Measurements from ENCODE around the gene STPG3.
A peak's percentile ranks its signal among the peaks of the same experiment; 100 is the strongest.

Gene STPG3

DNA sequence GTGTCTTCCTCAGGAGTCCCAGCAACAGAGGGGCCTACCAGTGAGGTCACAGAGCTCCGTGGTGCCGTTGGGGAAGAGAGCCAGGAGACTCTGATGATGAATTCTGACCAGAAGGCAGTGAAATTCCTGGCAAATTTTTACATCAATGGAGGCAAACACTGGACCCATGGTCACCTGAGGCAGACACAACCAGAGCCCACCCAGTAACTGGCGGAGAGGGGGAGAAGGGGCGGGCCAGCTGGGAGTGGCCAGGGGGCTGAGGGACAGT is at the start of gene STPG3:
STPG3 (plus strand) TSS at position 93 of the 268 bp plus-strand sequence; CDS start at position 94, 1 bp downstream.
- DNase-seq (ENCODE audit: low read depth) = no peak
- H3K4me3 ChIP-seq (ENCODE audit: low read depth, low read length) = no peak within 1 kb of the TSS

GRCh38 chr9:137202966-137203365 is 48.1 kb upstream of the STPG3 start:
- no peak for DNase-seq (ENCODE audit: low read depth)
- H3K4me3 ChIP-seq (ENCODE audit: low read depth, low read length) = no peak overlapping the region

- DNase-seq (ENCODE audit: low read depth) = no peak
These were observed 46.4 kb upstream of the STPG3 start for GRCh38 chr9:137204731-137205125.

GRCh38 chr9:137205126-137206069 is 45.7 kb upstream of the STPG3 start, which contains the start of the genes NDOR1 and TMEM203:
Gene NDOR1 (plus strand): TSS chr9:137205700. CDS start chr9:137205778, 78 bp downstream.
Gene TMEM203 (minus strand): TSS chr9:137205648. CDS start chr9:137205414, 234 bp downstream.
- peak within 1 kb of the TSS; percentile 93 for H3K4me3 ChIP-seq (ENCODE audit: low read depth, low read length)
- DNase-seq (ENCODE audit: low read depth) = peak; percentile 32

More at GRCh38 chr9:137204731-137205125, 46.4 kb upstream of the STPG3 start:
- peak overlapping the region; percentile 93 for H3K4me3 ChIP-seq (ENCODE audit: low read depth, low read length)

DNA sequence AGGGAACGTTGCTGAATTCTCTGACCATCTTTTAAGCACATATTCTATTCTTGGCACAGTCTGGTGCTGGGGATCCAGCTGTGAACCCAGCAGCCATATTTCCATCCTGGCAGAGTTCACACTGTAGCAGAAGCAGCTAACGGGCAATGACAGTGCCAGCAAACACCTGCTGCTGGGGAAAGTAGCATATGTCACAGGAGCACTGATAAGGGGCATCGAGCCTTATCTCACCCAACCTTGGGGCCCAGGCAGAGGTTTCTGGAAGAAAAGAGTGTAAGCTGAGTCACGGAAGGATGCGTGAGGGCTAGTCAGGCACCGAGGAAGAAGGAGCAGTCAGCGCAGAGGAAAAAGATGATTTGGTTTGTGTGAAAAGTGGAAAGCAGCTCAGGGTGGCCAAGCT is 44.5 kb upstream of the STPG3 start:
- peak overlapping the region; percentile 93 for H3K4me3 ChIP-seq (ENCODE audit: low read depth, low read length)
- no peak for DNase-seq (ENCODE audit: low read depth)

DNA sequence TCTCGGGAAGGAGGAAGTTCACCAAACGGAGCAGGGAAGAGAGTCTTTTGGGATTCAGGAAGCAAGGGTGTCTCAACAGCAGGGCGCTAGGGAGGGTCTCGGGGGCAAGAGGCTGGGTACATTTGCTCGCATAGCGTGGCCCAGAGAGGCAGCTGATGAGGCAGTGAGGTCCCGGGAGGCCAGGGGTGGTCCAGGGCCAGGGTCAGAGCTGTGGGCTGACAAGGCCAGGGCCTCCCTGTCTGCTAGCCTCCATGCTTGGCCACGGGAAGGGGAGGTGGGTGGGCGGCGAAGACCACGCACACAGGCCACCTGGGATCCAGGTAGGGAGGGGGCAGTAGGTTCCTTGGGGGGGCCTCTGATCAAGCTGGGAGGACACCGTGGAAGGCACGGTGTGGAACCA is 39.6 kb upstream of the STPG3 start:
- no peak for DNase-seq (ENCODE audit: low read depth)
- no peak overlapping the region for H3K4me3 ChIP-seq (ENCODE audit: low read depth, low read length)

GRCh38 chr9:137212520-137212919 is 38.6 kb upstream of the STPG3 start:
- no peak for DNase-seq (ENCODE audit: low read depth)
- H3K4me3 ChIP-seq (ENCODE audit: low read depth, low read length) = no peak overlapping the region

GRCh38 chr9:137213160-137214060 is 37.7 kb upstream of the STPG3 start:
- no peak overlapping the region for H3K4me3 ChIP-seq (ENCODE audit: low read depth, low read length)
- DNase-seq (ENCODE audit: low read depth) = no peak

DNA sequence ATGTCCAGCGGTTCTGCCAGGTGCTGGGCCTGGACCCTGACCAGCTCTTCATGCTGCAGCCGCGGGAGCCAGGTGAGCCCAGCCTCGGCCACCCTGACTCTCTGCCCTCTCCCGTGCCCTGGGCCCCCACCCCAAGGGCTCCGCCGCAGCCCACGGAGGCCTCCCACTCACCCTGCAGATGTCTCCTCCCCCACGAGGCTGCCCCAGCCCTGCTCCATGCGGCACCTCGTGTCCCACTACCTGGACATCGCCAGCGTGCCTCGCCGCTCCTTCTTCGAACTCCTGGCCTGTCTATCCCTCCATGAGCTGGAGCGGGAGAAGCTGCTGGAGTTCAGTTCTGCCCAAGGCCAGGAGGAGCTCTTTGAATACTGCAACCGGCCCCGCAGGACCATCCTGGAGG is 36.5 kb upstream of the STPG3 start:
- no peak overlapping the region for H3K4me3 ChIP-seq (ENCODE audit: low read depth, low read length)

GRCh38 chr9:137215196-137215986 is 35.7 kb upstream of the STPG3 start:
- no peak overlapping the region for H3K4me3 ChIP-seq (ENCODE audit: low read depth, low read length)
- no peak for DNase-seq (ENCODE audit: low read depth)

More for the DNA sequence above, 36.5 kb upstream of the STPG3 start:
- no peak for DNase-seq (ENCODE audit: low read depth)

DNA sequence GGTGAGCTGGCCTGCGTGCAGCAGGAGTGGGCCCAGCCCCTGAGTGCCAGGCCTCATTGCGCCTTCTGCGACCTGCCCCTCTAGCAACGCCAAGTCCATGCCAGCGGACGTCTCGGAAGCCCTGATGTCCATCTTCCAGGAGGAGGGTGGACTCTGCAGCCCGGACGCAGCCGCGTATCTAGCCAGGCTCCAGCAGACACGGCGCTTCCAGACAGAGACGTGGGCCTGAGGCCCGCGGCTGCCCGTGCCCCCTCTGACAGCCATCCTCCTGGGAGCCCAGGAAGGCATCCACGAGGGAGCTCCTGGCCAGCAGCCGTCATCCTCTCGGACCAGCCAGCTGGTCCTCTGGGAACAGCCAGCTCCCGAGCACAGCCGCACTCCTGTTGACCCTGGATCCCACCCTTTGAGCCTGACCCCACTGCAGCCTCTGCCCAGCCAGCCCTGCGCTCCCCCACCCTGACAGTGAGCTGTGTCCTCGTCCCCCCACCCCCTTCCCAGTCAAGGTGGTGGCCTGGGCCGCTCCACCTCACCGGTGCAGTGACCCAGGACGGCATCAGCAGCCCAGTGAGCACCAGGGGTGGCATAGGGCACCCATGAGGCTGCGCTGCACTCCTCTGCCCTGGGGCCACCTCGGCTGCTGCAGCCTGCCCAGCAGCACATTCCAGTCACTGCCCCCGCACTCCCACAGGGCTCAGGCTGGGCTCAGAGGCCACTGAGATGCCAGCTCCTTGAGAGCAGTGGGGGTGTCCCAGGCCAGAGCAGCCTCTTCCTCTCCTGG is 34.7 kb upstream of the STPG3 start:
- no peak for DNase-seq (ENCODE audit: low read depth)
- H3K4me3 ChIP-seq (ENCODE audit: low read depth, low read length) = no peak overlapping the region

DNA sequence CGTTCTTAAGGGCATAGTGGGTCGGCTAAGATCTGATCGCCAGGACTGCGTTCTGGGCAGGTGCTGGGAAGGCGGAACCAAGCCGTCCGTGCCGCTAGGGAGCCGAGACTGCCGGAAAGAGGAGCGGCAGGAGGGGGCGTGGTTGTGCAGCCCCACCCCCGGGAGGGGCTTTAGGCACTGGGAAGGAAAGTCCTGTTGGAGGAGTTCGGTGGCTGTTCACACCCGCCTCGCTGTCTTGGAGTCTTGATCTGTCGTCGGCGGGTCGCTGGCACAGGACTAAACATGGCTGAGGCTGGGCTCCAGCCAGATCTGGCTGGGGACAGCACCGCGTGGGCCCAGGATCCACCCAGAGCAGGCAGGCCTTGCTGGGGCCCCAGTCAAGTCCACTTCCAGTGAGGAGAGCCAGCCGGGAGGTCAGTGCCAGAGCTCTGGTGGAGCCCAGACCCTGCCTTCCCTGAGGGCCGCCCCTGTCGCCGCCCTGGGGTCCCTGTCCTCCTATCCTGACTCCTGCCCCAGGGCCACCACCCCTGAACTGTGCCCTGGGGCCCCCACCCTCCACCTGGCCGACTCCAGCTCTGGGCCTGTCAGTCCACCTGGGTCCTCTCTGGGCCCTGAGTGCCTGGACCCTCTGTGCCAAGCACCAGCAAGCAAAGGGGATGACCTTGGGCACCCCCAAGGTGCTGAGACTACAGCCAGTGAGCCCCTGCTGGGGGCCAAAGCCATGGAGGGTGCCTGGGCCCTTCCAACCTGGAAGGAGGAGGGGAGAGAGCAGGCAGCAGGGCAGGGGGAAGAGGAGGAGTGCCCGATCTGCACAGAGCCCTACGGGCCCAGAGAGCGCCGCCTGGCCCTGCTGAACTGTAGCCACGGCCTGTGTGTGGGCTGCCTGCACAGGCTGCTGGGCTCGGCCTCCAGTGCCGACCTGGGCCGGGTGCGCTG is 33.5 kb upstream of the STPG3 start:
- DNase-seq (ENCODE audit: low read depth) = no peak
- no peak overlapping the region for H3K4me3 ChIP-seq (ENCODE audit: low read depth, low read length)

- no peak overlapping the region for H3K4me3 ChIP-seq (ENCODE audit: low read depth, low read length)
- no peak for DNase-seq (ENCODE audit: low read depth)
These were observed 32.8 kb upstream of the STPG3 start for GRCh38 chr9:137218212-137218753.

GRCh38 chr9:137218754-137219271 is 32.3 kb upstream of the STPG3 start:
- no peak overlapping the region for H3K4me3 ChIP-seq (ENCODE audit: low read depth, low read length)
- no peak for DNase-seq (ENCODE audit: low read depth)

DNA sequence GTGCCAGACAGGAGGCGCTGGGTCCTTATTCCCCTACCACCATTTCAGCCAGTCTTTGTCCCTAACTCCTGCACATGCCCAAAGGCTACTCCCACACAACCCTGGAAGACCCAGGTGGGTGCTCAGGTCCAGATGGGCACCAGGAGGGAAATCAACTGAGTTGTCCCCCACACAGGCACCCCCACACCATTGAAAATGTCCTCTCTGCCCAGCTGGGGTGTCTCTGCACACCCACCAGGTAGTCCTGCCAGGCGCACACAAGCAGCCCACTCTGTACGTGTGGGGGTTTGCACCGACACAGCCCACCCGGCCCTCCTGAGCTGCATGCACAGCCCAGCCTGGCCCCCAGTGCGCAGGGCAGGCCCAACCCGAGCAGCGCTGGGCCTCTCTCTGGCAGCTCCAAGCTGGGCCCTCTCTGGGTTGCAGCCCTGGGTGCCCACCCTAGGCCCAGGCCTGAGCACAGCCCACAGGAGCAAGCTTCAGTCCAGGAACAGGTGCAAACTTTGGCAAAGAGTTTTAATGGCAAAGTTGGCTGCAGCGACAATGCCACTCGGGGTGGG is 31.2 kb upstream of the STPG3 start:
- H3K4me3 ChIP-seq (ENCODE audit: low read depth, low read length) = no peak overlapping the region
- no peak for DNase-seq (ENCODE audit: low read depth)

GRCh38 chr9:137220317-137221094 is 30.6 kb upstream of the STPG3 start:
- no peak overlapping the region for H3K4me3 ChIP-seq (ENCODE audit: low read depth, low read length)
- DNase-seq (ENCODE audit: low read depth) = no peak
